ENCODE results near the gene F3. TPM values are rescaled to one million over a fixed set of nuclear protein-coding genes. Genes with fewer than 3 reads are reported as not detected.

The F3 gene
- total RNA-seq, 1 experiment from 2014 or later: 8.0 TPM

DNA sequence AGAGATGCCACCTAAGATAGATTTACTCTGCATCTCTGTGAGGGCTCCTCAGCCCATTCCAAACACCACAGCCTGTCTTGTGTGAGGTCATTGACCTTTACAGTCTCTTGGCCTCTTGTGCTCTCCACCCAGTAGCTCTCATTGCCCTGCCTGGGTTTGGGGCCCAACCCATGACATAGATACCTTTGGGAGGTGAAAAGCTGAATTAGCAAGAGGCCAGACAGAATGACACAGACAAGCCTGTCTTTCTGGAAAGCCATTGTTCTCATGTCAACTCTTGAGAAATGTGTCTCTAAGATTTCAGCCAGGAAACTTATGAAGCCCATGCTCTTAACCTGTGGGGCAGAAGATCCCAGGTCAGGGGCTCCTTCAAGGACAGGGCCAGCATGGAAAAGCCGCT, 18.4 kb upstream of the F3 start:
- ChIA-PET POLR2A (ENCODE audit: unreplicated experiment) (no interaction called here), CTCF (interaction anchor here (0.7 kb wide), 1 partner anchor 38 kb away, joined by 3 read pairs; no protein-coding TSS in a partner anchor)
- intact Hi-C loops (cut with micrococcal nuclease): no loop called here
- Histone ChIP-seq H3K79me2 (ENCODE audit: low read length) (no peaks in the 10 kb centered on the region), H3K9ac (ENCODE audit: low read length) (no peak overlapping the region), H3K27ac (ENCODE audit: low read length) (no peak overlapping the region), H3K4me2 (ENCODE audit: low read length) (no peak overlapping the region), H3K9me2 (replicated peaks; ENCODE audit: low read length) (no peaks in the 10 kb centered on the region), H3K36me3 (ENCODE audit: low read depth, low read length) (no peaks in the 10 kb centered on the region), H3K4me1 (ENCODE audit: insufficient read depth, low read length) (peaks cover 9% of the 10 kb centered on the region), H3F3A (ENCODE audit: low read length, unreplicated experiment) (no peaks in the 10 kb centered on the region), H3K27me3 (ENCODE audit: low read length) (no peaks in the 10 kb centered on the region), H3K4me3 (ENCODE audit: low read length) (no peak overlapping the region), H4K20me1 (ENCODE audit: low read length) (no peaks in the 10 kb centered on the region), H3K9me3 (ENCODE audit: low read length) (no peaks in the 10 kb centered on the region), H2AFZ (ENCODE audit: low read length) (no peak overlapping the region)
- no TSS peak for BruUV-seq (replicated peaks)
- ATAC-seq (no peak), DNase-seq (no peak)
- TF ChIP-seq EZH2 (IDR thresholded peaks at IDR 0.05; ENCODE audit: low read length, unreplicated experiment): no peak

DNA sequence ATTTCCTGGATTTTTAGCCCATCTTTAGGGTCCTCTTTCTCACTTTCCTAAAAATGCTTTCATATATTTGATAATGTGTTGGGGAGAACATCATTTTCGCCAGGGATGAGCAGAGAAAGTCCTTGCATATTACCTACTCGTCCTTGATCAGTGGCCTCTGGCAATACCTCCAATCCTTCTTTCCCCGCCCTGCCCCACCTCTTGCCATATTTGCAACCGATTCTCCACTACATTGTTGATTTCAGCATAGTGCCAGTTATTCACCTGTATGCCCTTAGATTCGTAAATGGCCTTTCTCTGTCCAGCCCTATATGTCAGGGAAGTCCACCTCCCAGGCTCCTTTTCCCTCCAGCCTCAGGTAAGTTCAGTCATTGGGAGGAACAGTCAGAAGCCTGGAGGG, 13.5 kb upstream of the F3 start:
- H3K79me2 ChIP-seq (ENCODE audit: low read length): no peaks in the 10 kb centered on the region
- H3K4me3 ChIP-seq (ENCODE audit: low read length): no peak overlapping the region
- H3K4me1 ChIP-seq (ENCODE audit: insufficient read depth, low read length): peaks cover 24% of the 10 kb centered on the region
- no peaks in the 10 kb centered on the region for H3K27me3 ChIP-seq (ENCODE audit: low read length)
- no peaks in the 10 kb centered on the region for H3K9me3 ChIP-seq (ENCODE audit: low read length)
- ATAC-seq (no peak), DNase-seq (no peak)
- TF ChIP-seq EZH2phosphoT487 (IDR thresholded peaks at IDR 0.05; ENCODE audit: borderline replicate concordance, low read length) (no peak), EZH2 (IDR thresholded peaks at IDR 0.05; ENCODE audit: low read length, unreplicated experiment) (no peak)
- TF ChIP-seq, protein P1, sequence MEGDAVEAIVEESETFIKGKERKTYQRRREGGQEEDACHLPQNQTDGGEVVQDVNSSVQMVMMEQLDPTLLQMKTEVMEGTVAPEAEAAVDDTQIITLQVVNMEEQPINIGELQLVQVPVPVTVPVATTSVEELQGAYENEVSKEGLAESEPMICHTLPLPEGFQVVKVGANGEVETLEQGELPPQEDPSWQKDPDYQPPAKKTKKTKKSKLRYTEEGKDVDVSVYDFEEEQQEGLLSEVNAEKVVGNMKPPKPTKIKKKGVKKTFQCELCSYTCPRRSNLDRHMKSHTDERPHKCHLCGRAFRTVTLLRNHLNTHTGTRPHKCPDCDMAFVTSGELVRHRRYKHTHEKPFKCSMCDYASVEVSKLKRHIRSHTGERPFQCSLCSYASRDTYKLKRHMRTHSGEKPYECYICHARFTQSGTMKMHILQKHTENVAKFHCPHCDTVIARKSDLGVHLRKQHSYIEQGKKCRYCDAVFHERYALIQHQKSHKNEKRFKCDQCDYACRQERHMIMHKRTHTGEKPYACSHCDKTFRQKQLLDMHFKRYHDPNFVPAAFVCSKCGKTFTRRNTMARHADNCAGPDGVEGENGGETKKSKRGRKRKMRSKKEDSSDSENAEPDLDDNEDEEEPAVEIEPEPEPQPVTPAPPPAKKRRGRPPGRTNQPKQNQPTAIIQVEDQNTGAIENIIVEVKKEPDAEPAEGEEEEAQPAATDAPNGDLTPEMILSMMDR (conservative IDR thresholded peaks at IDR 0.05; ENCODE audit: low read depth, low read length): no peak
- H3K9ac ChIP-seq (ENCODE audit: low read length): no peak overlapping the region
- POLR2A ChIA-PET (ENCODE audit: unreplicated experiment): no interaction called here
- H3K27ac ChIP-seq (ENCODE audit: low read length): no peak overlapping the region
- no peaks in the 10 kb centered on the region for H4K20me1 ChIP-seq (ENCODE audit: low read length)
- H3K36me3 ChIP-seq (ENCODE audit: low read depth, low read length): no peaks in the 10 kb centered on the region
- CTCF ChIA-PET: no interaction called here
- no peaks in the 10 kb centered on the region for H3K9me2 ChIP-seq (replicated peaks; ENCODE audit: low read length)
- no peak overlapping the region for H2AFZ ChIP-seq (ENCODE audit: low read length)
- intact Hi-C loops (cut with micrococcal nuclease): no loop called here
- H3F3A ChIP-seq (ENCODE audit: low read length, unreplicated experiment): no peaks in the 10 kb centered on the region
- H3K4me2 ChIP-seq (ENCODE audit: low read length): no peak overlapping the region
- no TSS peak for BruUV-seq (replicated peaks)

DNA sequence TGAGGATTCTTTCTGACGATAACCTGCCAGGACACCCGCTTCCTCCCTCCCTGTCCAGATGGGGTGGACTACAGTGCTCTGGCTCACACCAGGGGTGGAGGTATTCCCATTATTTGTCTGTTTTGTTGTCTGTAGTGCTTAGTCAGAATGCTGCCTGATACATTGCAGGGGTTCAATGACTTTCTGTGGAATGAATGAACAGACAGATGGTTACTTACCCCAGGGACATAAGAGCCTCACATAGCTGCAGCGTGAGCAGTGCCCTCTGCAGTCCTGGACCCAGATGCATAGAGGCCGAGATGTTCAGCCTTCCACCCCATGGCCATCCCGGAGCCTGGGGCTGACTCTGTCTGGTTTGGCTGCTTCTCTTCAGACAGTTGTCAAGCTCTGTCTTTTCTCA, 13.0 kb upstream of the F3 start:
- no peak for ATAC-seq
- no peak for TF ChIP-seq EZH2 (IDR thresholded peaks at IDR 0.05; ENCODE audit: low read length, unreplicated experiment)
- no peak for TF ChIP-seq EZH2phosphoT487 (IDR thresholded peaks at IDR 0.05; ENCODE audit: borderline replicate concordance, low read length)
- TF ChIP-seq, protein P1 (conservative IDR thresholded peaks at IDR 0.05; ENCODE audit: low read depth, low read length): no peak
- no peak overlapping the region for H3K27ac ChIP-seq (ENCODE audit: low read length)
- H3K4me3 ChIP-seq (ENCODE audit: low read length): no peak overlapping the region
- H3K4me1 ChIP-seq (ENCODE audit: insufficient read depth, low read length): peaks cover 24% of the 10 kb centered on the region
- BruUV-seq (replicated peaks): no TSS peak
- intact Hi-C loops (cut with micrococcal nuclease): no loop called here
- ChIA-PET CTCF (no interaction called here), POLR2A (ENCODE audit: unreplicated experiment) (no interaction called here)
- no peak overlapping the region for H2AFZ ChIP-seq (ENCODE audit: low read length)
- H3K79me2 ChIP-seq (ENCODE audit: low read length): no peaks in the 10 kb centered on the region
- H3K27me3 ChIP-seq (ENCODE audit: low read length): no peaks in the 10 kb centered on the region
- DNase-seq: no peak
- no peaks in the 10 kb centered on the region for H3K9me2 ChIP-seq (replicated peaks; ENCODE audit: low read length)
- no peak overlapping the region for H3K9ac ChIP-seq (ENCODE audit: low read length)
- no peaks in the 10 kb centered on the region for H3F3A ChIP-seq (ENCODE audit: low read length, unreplicated experiment)
- H3K36me3 ChIP-seq (ENCODE audit: low read depth, low read length): no peaks in the 10 kb centered on the region
- no peak overlapping the region for H3K4me2 ChIP-seq (ENCODE audit: low read length)
- H4K20me1 ChIP-seq (ENCODE audit: low read length): no peaks in the 10 kb centered on the region
- no peaks in the 10 kb centered on the region for H3K9me3 ChIP-seq (ENCODE audit: low read length)

Data from PC-3 (cell line).